GM19455 (cell line): ENCODE data around the gene PPIB.
"Not testable (repeated sequence)": the region's sequence is repeated elsewhere in the genome, so short reads cannot be mapped to it uniquely, and the experiment has no call there.

Experiments used
- ATAC-seq: cut with Tn5 transposase; IDR thresholded peaks from one replicate; pipeline ENCODE4 v1.9.1; 2021; ENCODE audit not compliant: unreplicated experiment

Gene PPIB

DNA sequence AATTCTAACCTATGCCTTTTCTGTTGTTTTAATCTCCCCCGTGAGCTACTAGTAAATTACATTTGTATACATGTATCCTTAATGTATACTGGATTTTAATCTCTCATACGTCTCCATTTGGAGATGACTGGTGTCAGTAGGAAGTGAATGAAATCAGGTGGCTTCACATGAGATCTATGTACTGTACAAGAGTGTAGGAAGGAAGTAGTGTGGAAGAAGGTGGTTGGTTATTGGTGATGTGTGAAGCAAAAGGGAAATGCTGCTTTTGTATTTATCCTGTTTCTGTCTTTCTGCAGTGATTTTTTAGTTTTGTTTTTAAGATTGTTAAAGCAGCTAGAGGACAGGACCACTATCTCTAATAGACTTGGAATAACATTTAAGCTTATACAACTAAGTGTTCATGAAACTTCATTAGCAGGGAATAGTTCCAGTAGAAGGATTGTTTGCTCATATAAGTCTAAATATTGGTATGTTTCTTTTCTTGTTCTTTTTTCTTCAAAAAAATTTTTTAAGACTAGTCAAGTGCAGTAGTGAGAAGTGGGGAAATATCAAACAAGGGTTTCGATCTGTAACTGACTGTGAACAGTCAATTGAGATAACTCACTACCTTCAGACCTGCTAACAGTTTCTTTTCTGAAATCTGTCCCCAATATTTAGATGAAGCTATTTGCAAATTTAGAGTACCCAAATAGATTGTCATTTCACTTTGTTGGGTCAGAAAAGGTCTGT, 51.7 kb downstream of the PPIB start:
- no peak for ATAC-seq

DNA sequence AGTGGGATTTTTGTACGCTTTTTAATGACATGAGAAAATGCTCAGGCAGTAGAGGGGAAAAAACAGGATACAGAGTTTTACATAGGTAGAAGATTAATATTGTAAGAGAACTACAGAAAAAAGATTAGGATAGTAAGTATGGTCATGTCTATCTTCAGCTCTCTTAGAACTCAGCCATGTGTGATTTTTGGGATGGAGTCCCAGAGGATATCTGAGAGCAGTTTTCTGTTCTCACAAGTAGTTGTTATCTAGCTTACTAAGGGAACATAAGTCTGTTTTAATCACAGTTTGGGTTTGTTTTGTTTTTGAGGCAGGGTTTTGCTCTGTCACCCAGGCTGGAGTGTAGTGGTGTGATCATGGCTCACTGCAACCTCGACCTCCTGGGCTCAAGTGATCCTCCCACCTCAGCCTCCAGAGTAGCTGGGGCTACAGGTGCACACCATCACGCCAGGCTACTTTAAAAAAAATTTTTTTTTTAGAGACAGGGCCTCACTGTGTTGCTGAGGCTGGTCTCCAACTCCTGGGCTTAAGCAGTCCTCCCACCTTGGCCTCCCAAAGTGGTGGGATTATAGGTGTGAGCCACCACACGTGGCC, 52.6 kb downstream of the PPIB start:
- ATAC-seq: not testable (repeated sequence)

DNA sequence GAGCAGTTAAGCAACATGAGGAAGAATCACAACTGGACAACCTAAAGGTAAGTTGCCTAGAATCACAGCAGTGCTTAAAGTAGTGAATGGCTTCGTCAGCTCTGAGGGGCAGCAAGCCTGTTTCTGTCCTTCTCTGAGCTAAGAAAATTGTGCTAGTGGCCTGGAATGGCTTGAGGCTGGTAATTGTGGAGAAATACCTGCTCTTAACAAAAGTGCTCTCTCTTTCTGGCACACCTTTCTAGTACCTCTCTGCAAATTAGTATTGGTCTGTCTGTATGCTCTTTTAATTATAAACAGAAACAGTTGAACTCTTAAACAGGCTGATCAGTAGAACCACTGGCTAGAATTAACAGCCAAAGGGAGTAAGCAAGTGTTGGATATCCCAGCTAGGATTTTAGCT, 55.5 kb downstream of the PPIB start:
- ATAC-seq: no peak
